Measurements from ENCODE around the gene CNOT10.
A peak's percentile ranks its signal among the peaks of the same experiment; 100 is the strongest.

CNOT10 gene

GRCh38 chr3:32818970-32819511 lies 134.1 kb downstream of the CNOT10 start:
- no peak for DNase-seq

GRCh38 chr3:32819551-32820348 lies 134.8 kb downstream of the CNOT10 start:
- DNase-seq: peak; percentile 59 to 85

DNA sequence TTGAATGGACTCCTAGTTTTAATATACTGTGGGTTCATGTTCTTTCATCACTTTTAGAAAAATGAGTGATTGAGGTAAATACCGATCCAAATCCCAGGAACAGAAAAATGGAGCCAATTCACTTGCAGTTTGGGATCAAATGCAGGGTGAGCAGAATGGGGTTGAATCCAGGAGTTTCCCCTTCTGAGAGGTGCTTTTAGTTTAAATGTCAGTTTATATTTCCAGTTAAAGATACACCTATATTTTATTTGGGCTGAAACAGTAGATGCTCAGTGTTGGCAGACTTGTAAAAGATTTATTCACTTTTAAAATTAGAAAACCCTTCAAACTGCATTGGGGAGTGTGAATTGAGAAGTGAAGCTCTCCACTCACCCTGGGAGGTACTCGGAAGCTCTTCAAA lies 135.4 kb downstream of the CNOT10 start:
- DNase-seq: no peak

DNA sequence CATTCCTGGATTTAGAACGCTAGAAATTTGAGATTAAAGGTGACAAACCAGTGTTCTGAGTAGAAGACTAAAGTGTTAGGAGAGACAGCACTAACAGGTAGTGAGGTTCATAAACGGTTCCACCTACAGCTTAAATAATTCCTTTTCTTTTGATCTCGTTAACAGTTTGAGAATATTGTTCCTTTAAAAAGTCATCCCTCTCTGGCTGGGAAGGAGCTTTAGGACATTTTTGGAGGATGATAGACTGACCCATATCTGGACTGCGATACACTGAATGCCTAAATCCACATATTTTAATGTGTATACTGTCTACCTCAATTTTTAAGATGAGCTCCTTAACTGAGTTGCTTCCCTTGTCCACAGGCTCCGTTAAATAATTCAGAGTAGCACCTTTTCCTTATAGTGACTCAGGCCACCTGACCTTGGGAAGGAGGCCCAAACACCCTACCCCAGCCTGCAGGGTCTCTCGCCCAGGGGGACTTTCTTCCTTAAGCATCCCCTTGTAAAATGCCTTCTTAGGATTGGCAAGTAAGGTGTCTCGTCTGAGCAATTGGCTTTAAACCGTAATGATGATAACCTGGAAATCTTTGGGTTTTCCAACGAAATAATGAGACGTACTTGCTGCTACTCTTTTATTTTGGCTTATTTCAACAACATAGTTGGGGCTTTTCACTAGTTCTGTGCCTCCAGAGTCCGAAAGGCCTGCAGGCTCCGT lies 136.1 kb downstream of the CNOT10 start:
- peak in 1 of 2 experiments; percentile 42 for DNase-seq

DNA sequence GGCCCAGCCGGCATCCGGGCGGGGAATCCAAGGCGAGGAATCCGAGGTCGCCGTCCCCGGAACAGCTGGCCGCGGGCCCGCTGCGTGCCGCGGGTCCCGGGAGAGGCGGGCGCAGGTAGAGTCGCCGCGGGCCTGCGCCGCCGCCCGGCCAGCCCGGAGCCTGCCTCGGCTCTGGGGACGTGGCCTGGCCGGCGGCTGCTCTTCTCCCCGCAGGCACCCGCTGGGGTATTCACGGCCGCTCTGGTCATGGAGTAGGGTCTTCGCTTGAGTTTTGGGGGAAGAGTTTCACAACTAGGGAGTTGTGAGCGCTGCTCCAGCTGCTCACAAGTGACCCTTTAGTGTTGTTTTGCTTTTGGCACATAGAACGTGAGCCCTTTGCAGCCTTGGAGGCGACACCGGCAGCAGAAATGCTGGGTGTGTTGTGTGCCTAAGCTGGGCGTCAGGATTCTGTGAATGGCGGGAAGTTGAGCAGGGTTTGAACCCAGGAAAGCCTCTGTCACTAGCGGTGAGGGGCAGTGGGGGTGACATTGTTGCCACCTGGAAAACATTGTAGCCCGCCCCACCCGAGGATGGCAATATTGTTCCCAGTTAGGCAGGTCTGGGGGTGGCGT lies 136.8 kb downstream of the CNOT10 start:
- peak in 1 of 2 experiments; percentile 78 for DNase-seq

- peak in 1 of 2 experiments; percentile 38 for DNase-seq
Observed at GRCh38 chr3:32822609-32823498, 137.9 kb downstream of the CNOT10 start.

All from NCI-H526 (cell line).